Prostate gland (tissue), 2 donors: Measurements from ENCODE around the gene ULK2.

Experiments
- CTCF ChIP-seq, 4 experiments: fragments of 200-600 bp in 2 of 4; fragments of 450-650 bp in 2 of 4; sonication (generic) in 2 of 4; IDR thresholded peaks; 1 replicate in 3 of 4; 2 replicates in 1 of 4; pipeline ENCODE4 v1.5.1; 2016 to 2019; ENCODE audit warnings: antibody characterized with exemption in 4 of 4, mild to moderate bottlenecking in 2 of 4, moderate library complexity in 2 of 4
- POLR2A ChIP-seq: fragments of 450-650 bp; IDR thresholded peaks from one replicate; pipeline ENCODE4 v1.6.1; 2016; ENCODE audit warnings: antibody characterized with exemption, mild to moderate bottlenecking
- POLR2AphosphoS5 ChIP-seq: sonication (generic); formaldehyde crosslinking; IDR thresholded peaks from one replicate; pipeline ENCODE4 v1.6.1; 2017; ENCODE audit warnings: antibody characterized with exemption

GRCh38 chr17:19768046-19768782 lies 99.5 kb downstream of the ULK2 start:
- TF ChIP-seq POLR2AphosphoS5 = no peak
- no peak for TF ChIP-seq POLR2A
- no peak for TF ChIP-seq CTCF (IDR thresholded peaks at IDR 0.05)
